GM19324 (cell line): ENCODE data around the gene ADGRG1.
"Not testable (repeated sequence)": the region's sequence is repeated elsewhere in the genome, so short reads cannot be mapped to it uniquely, and the experiment has no call there.

Experiments used
- ATAC-seq: cut with Tn5 transposase; IDR thresholded peaks from one replicate; pipeline ENCODE4 v1.9.1; 2021; ENCODE audit warnings: mild to moderate bottlenecking, moderate library complexity; ENCODE audit not compliant: unreplicated experiment, low FRiP score

The ADGRG1 gene

DNA sequence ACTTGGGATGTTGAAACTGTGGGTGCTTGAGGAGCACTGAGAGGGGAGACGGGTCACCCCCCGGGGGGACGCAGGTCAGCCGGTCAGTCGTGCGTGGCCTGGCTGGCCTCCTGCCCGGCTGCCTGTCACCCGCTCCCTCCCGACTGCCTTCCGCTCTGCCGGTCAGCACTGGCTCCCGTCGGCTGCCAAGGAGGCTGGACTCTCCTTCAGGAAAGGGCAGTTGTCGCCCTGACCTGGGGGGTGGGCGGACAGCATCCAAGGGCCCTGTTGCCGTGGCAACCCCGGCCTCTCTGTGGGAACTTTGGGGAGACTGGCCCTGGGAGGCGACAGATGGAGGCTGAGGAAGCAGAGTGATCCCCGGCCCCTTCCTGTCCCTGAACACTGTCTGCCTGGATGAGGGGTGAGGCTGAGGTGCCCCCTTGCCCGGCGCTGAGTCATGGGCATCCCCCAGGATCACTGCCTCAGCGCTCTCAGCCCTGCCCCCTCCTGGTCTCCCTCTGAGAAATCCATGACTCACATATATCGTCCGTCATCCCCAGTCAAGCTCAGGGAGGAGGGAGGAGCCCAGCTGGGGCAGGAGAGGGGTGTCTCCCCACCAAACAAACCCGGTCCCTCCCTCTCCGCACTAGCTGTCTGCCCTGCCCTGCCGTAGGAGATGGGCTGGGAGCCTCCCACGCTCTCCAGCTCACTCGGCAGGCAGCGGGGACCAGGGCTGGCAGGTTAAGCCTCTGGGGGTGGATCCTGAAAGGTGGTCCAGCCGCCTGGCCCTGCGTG is at the start of gene ADGRG1:
Gene ADGRG1, plus strand, starts transcription at position 623 of the 774 bp plus-strand sequence. CDS start 21,658 bp downstream, outside the sequence.
- ATAC-seq = no peak

DNA sequence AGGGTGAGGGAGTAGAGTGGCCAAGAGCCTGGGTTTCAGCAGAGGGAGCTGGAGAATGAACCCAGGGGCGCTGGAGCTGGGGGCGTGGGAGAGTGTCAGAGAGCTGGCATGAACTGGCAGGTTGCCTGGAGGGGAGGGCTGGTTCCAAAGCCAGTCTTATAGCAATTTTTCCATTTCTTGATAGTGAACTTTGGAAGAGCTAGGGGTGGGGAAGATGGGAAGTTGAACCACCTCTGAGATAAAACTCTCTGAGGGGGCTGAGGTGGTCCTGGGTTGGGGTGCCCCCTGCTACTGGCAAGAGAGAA is 49.1 kb upstream of the ADGRG1 start:
- no peak for ATAC-seq

DNA sequence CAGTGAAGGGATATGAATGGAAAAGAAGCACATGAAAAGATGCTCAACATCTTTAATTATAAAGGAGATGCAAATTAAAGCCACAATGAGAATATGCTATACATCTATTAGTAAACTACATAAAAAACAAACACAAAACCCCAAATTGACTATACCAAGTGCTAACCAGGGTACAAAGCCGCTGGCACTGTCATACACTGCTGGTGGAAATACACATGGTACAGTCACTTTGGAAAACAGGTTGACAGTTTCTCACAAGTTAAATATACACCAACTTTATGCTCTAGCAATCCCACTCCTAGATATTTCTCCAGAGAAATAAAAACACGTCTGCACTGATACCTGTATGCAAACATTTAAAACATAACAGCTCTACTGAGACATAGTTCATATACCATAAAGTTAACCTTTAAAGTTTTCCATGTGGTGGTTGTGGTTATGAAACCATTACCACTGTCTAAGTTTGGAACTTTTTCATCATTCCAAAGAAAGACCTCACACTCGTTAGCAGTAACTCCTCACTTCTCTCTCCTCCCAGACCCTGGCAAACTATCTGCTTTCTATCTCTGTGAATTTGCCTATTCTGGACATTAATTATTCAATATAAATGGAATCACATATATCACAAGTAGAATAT is 43.3 kb upstream of the ADGRG1 start:
- no peak for ATAC-seq

DNA sequence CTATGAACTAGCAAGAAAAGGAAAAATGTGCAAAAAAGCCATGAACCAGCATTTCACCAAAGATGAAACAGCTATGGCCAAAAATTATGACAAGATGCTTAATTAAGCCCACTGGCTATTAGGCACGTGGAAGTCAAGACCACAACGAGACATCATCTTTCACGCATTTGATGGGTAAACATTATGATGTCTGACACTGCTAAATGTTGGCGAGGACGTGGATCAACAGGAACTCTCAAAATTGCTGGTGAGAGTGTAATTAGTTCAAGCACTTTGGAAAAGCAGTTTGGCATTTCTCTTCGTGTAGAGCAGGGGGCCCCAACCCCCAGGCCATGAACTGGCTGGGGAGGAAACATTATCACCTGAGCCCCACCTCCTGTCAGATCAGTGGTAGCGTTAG is 39.6 kb upstream of the ADGRG1 start:
- no peak for ATAC-seq

DNA sequence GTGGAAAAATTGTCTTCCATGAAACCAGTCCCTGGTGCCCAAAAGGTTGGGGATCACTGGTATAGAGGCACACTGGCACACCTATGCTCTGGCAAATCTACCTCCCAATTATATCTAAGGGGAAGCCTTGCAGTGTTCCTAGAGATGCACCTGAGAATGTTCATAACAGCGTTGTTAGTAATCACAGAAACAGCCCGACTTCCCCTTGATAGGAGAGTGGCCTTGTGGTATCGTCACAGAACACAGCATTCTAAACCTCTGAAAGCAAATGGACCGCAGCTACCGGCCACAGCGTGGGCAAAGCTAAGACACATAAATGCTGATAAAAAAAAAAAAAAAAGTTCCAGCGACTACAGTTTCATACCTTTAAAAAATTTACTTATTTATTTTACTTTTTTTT is 39.1 kb upstream of the ADGRG1 start:
- ATAC-seq = no peak

DNA sequence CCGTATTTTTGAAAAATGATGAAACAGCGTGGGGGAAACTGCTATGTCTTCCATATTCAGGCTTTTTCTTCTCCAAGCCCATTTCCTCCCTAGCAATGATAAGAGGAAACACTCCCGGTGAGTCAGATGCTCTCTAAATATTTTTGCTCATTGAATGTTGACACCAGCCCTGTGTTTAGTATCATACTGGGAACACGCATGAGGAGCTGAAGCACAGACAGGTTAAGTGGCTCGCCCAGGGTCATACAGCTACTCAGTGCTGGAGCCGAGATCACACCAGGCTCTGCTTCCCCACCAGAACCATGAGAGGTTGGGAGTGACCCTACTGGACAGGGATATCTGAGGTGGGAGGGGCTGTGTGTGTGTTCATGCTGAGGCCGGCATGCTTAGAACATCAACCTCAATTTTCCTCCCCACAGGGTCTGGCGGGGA is 37.8 kb upstream of the ADGRG1 start:
- ATAC-seq = no peak

DNA sequence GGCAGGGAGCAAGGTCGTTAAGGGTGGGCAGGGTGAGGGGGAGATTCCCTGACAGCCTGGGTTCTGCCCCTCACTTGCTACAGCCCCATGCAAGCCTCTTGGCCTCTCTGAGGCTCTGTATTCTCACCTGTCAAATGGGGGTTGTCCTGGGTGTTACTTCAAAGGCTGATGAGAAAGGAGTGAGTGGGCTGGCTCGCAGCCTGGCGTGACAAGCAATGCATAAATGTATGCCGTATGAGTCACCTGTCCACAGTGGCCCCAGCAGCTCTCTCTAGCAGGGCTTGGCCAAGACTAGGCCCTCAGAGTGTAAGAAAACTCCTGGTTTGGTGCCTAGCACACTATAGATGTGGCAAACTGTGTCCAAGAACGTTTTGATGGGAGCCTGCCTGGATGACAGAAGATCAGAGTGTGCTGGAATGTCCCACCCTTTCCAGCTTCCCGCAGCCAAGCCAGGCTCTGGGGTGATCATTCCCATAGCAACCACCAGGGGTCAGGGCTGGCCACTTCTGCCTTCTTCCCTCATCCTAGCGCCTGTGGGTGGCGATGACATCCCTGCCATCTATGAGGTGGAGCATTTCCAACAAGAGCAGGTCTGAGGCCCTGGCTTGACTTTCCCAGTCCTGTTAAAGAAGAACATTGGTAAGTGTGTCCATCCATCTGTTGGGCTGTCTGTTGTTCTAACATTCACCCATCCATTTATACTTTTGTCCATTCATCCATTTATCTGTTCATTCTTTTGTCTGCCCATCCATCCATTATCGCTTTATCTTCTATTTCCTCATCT is 37.2 kb upstream of the ADGRG1 start:
- peak; percentile 55 for ATAC-seq

DNA sequence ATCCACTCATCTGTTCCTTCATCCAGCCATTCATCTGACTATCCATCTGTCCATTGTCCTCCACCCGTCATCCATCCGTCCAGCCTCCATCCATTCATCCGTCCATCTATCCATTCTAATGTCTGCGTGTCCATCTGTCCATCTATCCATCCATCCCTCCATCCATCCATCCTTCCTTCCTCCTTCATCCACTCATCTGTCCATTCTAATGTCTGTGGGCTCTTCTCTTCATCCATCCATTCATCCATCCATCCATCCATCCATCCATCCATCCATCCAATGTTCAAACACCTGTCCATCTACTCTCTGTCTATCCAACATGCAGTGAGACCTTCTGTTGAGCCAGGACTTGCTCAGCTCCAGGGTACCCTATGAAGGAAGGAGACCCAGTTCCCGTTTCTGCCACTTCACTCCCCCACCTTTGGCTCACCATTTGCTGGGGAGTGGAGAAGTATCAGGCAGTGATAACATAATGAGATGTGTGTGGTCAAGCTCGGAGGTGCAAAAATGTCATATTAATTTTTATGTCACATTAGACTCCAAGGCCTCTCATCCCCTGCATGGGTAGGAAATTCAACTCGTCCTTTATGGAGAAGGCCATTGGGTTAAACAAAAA is 36.5 kb upstream of the ADGRG1 start:
- no peak for ATAC-seq

DNA sequence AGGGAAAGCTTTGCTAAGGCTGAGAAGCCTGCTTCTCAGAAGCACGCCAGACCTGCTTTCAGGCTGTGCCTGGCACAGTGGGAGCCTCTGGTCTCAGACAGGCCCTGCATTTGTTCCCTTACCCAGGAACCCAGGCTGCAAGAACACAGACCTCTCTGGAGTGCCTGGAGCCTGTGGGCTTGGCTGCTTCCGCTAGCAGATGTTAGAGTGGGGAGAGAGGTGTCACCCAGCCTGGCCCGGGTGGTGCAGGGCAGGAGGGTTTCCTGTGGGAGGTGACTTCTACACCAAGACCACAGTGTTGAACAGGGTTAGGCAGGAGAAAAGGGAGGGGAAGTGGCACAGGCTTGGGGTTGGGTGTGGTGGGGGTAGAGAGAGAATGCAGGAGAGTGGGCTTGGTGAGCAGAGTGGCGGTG is 35.8 kb upstream of the ADGRG1 start:
- ATAC-seq = no peak

DNA sequence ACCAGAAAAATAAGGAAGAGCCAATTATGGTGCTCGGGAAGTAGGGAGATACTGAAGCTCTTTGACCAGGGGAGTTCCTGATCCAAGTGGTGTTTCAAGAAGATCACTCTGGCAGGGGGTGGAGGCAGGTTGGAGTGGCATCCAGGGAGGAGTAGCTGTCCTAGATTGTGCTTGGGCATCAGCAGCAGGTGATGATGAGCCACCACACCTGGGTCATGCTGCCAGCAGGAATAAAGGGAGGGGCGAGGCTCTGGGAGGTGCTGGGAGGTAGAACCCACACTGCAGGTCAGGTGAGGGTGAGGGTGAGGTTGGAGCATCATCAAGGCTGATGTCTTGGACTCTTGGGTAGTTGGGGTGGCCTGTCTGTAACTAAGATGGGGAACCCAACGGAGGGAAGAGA is 35.4 kb upstream of the ADGRG1 start:
- no peak for ATAC-seq

DNA sequence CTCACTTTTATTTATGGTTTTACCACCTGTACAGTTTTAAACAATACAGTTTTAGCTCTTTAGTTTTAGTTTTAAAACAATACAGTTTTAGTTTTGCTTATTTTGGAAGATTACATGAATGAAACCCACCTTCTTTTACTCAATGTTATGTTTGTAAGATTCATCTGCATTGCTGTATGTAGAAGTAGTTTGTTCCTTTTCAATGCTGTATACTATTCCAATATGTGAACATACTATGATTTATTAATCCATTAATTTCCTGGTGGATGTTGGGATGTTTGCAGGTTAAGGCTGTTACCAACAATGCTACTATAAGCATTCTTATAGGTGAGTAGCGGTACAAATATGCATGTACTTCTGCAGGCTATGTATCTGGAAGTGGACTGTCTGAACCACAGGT is 34.4 kb upstream of the ADGRG1 start:
- no peak for ATAC-seq

DNA sequence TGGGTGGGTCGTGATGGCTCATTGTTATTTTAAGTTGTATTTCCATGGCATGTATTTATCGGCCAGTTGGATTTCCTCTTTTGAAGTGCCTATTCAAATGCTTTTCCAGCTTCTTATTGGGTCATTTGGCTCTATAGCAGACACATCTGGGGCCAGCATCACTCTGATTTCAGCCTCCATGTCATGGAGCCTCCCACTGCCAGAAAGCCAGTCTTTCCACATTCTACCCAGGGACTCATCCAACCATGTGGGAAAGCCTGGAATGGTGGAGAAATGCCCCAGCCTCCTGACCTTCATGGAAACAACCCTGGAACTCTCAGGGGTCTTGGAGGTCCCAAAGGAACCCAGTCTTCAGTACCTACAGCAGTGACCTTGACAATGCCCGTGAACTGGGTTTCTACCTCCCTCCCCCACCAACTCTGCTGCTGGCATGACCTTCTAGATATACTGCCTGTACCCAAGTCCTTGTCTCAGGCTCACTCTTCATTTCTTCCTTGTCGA is 33.8 kb upstream of the ADGRG1 start:
- ATAC-seq = no peak

DNA sequence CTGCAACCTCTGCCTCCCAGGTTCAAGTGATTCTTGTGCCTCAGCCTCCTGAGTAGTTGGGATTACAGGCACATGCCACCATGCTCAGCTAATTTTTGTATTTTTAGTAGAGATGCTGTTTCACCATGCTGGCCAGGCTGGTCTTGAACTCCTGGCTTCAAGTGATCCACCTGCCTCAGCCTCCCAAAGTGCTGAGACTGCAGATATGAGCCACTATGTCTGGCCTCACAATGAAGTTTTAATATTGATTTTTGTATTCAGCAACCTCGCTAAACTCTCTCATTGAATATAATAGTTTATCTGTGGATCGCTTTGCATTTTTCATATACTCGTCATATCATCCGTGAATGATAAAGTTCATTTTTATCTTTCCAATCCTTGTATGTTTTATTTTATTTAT is 32.2 kb upstream of the ADGRG1 start:
- not testable (repeated sequence) for ATAC-seq

DNA sequence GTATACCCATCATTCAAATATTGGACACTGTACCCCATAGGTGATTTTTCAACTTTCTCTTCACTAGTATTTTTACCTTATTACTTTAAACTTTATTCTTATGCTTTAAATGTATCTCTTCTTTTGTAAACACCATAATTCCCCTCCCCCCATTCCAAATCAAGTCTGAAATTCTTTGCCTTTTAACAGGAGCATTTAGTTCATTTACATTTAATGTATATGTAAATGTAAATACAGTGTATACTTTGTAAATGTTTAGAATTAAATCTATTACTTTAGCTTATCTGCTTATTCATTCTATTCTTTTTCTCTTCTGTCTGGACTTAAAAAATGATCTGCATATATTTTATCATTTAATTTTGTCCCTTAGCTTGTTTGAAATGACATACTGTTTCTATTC is 30.0 kb upstream of the ADGRG1 start:
- ATAC-seq = no peak

DNA sequence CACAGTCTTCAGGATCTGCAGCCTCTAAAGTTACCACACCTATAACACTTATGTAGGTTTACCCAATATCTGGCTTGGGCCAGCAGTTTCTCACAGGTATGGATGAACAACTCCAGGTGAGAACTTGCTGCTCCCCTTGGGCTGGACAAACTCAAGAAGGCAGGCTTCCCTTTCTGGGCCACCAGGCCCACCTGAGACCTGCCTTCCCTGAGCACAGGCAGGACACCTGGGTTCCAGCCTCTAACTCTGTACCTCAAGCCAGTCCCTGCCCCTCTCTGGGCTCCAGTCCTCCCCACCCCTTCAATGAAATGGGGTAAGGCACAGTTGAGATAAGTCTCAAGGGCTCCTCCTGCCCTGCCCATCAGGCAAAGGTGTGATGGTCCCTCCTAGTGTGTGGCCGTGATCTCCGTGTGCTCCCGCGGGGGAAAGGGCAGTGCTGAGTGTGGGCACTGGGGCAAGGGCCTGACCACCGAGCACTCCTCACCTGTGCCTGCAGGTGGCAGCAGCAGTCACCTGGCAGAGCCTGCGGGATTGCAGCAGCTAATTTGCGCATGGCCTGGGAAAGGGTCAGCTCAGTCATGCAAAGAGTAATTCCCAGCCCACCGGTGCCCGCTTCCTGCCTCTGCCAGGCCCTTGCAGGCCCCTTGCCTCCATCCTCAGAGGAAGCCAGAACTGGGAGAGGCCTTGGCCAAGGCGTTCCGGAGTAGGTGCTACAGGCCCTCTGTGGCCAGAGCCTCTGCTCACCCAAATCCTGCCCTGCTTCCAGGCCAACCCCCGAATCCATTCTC is 28.2 kb upstream of the ADGRG1 start:
- ATAC-seq = peak; percentile 44

DNA sequence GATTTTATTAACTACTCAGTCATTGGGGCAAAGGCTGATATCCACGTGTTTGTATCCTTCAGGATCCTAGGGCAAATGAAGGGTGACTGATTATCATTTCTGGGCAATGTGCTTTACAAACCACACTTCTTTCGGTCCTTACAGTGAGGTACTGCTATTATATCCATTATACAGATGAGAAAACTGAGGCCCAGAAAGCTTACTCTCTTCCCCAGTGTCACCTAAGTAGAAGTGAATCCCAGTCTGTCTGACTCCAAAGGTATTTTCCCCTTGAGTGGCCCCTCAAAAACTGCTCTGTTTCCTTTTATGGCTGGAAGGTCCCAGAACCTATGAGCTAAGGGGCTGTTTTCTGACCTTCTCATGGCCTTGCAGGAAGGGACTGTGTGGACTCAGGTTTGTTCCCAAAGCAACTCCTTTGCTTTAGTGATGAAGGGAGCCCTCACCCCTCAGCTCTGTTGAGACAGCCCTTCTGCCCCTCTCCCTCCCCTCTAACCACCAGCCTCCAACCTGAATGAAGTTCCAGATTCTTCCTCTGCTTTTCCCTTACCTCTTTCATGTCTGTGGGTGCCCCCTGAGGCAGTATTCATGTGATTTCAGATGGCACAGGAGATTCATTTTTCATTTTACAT is 27.4 kb upstream of the ADGRG1 start:
- ATAC-seq = no peak

DNA sequence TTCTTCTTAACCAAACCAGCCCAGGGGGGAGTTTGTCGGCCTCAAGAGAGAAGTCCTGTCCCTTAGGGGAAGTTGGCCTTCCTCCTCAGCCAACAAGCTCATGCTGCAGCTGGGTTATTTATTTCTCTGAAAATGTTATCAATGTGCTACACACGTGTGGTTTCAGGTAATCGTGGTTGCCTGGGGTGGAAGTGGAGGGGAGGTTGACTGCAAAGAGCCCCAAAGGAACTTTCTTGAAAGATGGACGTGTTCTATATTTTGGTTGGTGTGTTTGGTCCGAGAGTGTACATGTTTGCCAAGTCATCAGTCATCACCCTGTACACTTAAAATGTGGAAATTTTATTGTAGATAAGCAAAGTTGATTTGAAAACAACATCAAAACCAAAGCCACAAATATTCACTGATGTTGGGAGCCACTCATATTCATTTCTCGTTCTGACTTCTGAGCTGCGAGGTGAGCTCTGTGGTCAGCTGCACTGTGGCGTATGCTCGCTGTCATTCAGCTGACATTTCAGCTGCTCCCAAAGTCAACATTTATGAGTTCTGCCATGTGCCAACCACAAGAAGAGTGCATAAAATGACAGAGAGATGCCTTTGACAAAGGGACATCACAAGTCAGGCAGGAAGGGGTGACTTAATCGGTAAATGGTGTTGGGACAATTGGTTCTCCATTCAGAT is 26.5 kb upstream of the ADGRG1 start:
- ATAC-seq = peak; percentile 60

DNA sequence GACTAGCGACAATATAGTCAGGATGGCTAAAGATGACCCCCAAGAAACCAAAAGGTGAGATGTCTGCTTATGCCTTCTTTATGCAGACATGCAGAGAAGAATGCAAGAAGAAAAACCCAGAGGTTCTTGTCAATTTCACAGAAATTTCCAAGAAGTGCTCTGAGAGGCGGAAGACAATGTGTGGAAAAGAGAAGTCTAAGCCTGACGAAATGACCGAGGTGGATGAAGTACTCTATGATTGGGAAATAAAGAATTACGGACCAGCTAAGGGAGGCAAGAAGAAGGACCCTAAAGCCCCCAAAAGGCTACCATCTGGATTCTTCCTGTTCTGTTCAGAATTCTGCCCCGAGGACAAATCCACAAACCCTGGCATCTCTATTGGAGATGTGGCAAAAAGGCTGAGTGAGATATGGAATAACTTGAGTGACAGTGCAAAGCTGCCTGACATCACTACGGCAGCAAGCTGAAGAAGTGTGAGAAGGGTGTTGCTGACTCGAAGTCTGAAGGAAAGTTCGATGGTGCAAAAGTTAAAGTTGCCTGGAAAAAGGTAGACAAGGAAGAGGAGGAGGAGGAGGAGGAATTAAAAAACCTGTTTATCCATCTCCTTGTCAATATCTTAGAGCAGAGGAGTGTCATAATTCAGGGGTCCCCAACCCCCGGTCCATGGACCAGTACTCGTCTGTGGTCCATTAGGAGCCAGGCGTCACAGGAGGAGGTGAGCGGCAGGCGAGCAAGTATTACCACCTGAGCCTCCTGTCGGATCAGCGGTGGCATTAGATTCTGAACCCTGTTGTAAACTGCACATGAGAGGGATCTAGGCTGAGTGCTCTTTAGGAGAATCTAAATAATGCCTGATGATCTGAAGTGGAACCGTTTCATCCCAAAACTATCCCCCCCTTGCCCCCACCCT is 25.1 kb upstream of the ADGRG1 start:
- ATAC-seq = no peak
